HEK293 (cell line): Measurements from ENCODE around the gene ZHX3.
A peak's percentile ranks its signal among the peaks of the same experiment; 100 is the strongest.

Experiments used
- CTCF ChIA-PET: fragments of 350-600 bp; formaldehyde crosslinking; extraction: SDS; loops from one replicate; lab custom pipeline; 2021; ENCODE audit warnings: antibody characterized with exemption; lab: Yijun Ruan, JAX
- POLR2A ChIA-PET: fragments of 300-600 bp; formaldehyde crosslinking; extraction: SDS; loops from one replicate; lab custom pipeline; 2020; ENCODE audit warnings: antibody characterized with exemption, inconsistent platforms; lab: Yijun Ruan, JAX
- H3K27ac ChIP-seq: fragments of 200-500 bp; sonication (Bioruptor generic); 2 replicates; pipeline ENCODE4 v1.5.1; 2014; ENCODE audit warnings: low read depth, low read length, control low read depth, inconsistent platforms; ENCODE audit errors: extremely low read depth
- H3K36me3 ChIP-seq, 2 experiments: fragments of 200-500 bp in 1 of 2; sonication (Bioruptor generic) in 1 of 2; 1 replicate in 1 of 2; 2 replicates in 1 of 2; pipeline ENCODE4 v1.5.1; 2014 to 2017; ENCODE audit warnings: inconsistent platforms in 2 of 2, low read length in 2 of 2; ENCODE audit not compliant: control insufficient read depth in 2 of 2, insufficient read depth in 1 of 2
- H3K4me1 ChIP-seq: fragments of 200-500 bp; sonication (Bioruptor generic); 2 replicates; pipeline ENCODE4 v1.5.1; 2014; ENCODE audit warnings: mild to moderate bottlenecking, low read length, inconsistent platforms; ENCODE audit not compliant: control insufficient read depth, insufficient read depth
- H3K4me3 ChIP-seq: 2 replicates; pipeline ENCODE4 v1.5.1; 2011; ENCODE audit warnings: low read depth, mild to moderate bottlenecking, control low read depth, low read length, moderate library complexity
- H3K9me3 ChIP-seq: fragments of 200-500 bp; sonication (Bioruptor generic); 2 replicates; pipeline ENCODE4 v1.5.1; 2014; ENCODE audit warnings: low read depth, low read length, inconsistent platforms; ENCODE audit not compliant: control insufficient read depth, insufficient read depth
- EGR2 ChIP-seq: fragments of 450-650 bp; formaldehyde crosslinking; IDR thresholded peaks from 2 replicates; pipeline ENCODE4 v1.5.1; 2016; ENCODE audit warnings: low read depth, missing biosample characterization, missing genetic modification characterization
- PRDM2 ChIP-seq: fragments of 450-650 bp; formaldehyde crosslinking; IDR thresholded peaks from 2 replicates; pipeline ENCODE4 v1.5.1; 2016; ENCODE audit warnings: missing biosample characterization, missing genetic modification characterization, borderline replicate concordance
- SETDB1 ChIP-seq: IDR thresholded peaks from one replicate; pipeline ENCODE4 v1.6.1; 2017; ENCODE audit warnings: mild to moderate bottlenecking, low read length, moderate library complexity, mixed read lengths; ENCODE audit not compliant: insufficient read length
- TRIM28 ChIP-seq: IDR thresholded peaks from 2 replicates; pipeline ENCODE4 v1.6.1; 2011; ENCODE audit warnings: low read length, control low read depth, borderline replicate concordance
- ZFHX2 ChIP-seq: fragments of 450-650 bp; formaldehyde crosslinking; conservative IDR thresholded peaks from 2 replicates; pipeline ENCODE4 v1.5.1; 2016; ENCODE audit warnings: missing biosample characterization, missing genetic modification characterization
- ZFP69B ChIP-seq: fragments of 450-650 bp; formaldehyde crosslinking; IDR thresholded peaks from 2 replicates; pipeline ENCODE4 v1.5.1; 2016; ENCODE audit warnings: missing biosample characterization, missing genetic modification characterization
- ZNF148 ChIP-seq: fragments of 450-650 bp; formaldehyde crosslinking; IDR thresholded peaks from 2 replicates; pipeline ENCODE4 v1.5.0; 2017; ENCODE audit warnings: missing biosample characterization, missing genetic modification characterization, borderline replicate concordance
- ZNF214 ChIP-seq: fragments of 450-650 bp; formaldehyde crosslinking; IDR thresholded peaks from 2 replicates; pipeline ENCODE4 v1.5.1; 2017; ENCODE audit warnings: missing biosample characterization, mild to moderate bottlenecking, missing genetic modification characterization, borderline replicate concordance
- ZNF561 ChIP-seq: fragments of 450-650 bp; IDR thresholded peaks from 2 replicates; pipeline ENCODE4 v1.5.1; 2018; ENCODE audit warnings: missing biosample characterization, missing genetic modification characterization, borderline replicate concordance
- ZNF596 ChIP-seq: fragments of 450-650 bp; IDR thresholded peaks from 2 replicates; pipeline ENCODE4 v1.5.0; 2018; ENCODE audit warnings: missing biosample characterization, mild to moderate bottlenecking, missing genetic modification characterization, moderate library complexity
- ZNF747 ChIP-seq: fragments of 450-650 bp; formaldehyde crosslinking; IDR thresholded peaks from 2 replicates; pipeline ENCODE4 v1.5.1; 2016; ENCODE audit warnings: missing biosample characterization, missing genetic modification characterization
- ZNF776 ChIP-seq: fragments of 450-650 bp; formaldehyde crosslinking; IDR thresholded peaks from 2 replicates; pipeline ENCODE4 v1.5.0; 2017; ENCODE audit warnings: missing biosample characterization, missing genetic modification characterization, borderline replicate concordance

Gene ZHX3

GRCh38 chr20:41287327-41287726, 30.2 kb downstream of the ZHX3 start (continued):
- TF ChIP-seq PRDM2 (no peak), ZNF596 (tag by site-specific recombination) (no peak)

- TF ChIP-seq SETDB1: peak; percentile 81
- peak; percentile 35; the same call in 1 of the 2 replicates for TF ChIP-seq TRIM28
- TF ChIP-seq ZNF747: no peak
- Histone ChIP-seq H3K36me3 (no peaks in the 10 kb centered on the region; a peak in 1 of 3 replicates), H3K4me1 (no peaks in the 10 kb centered on the region), H3K27ac (no peak overlapping the region), H3K4me3 (no peak overlapping the region), H3K9me3 (no peaks in the 10 kb centered on the region)
- POLR2A ChIA-PET: no interaction called here
- CTCF ChIA-PET: no interaction called here
These were observed 31.2 kb downstream of the ZHX3 start for GRCh38 chr20:41286240-41286851.

- H3K9me3 ChIP-seq: no peaks in the 10 kb centered on the region
- ChIA-PET CTCF (interaction anchor here (0.6 kb wide), 1 partner anchor 135 kb away, joined by 3 read pairs; no protein-coding TSS in a partner anchor), POLR2A (no interaction called here)
- no peaks in the 10 kb centered on the region; the same call in 1 of the 2 replicates for H3K4me1 ChIP-seq
- H3K36me3 ChIP-seq: no peaks in the 10 kb centered on the region; a peak in 1 of 3 replicates
- no peak for TF ChIP-seq ZFP69B
- peak; percentile 85 for TF ChIP-seq EGR2 (tag by site-specific recombination)
- TF ChIP-seq ZFHX2 (tag by site-specific recombination): peak; percentile 72
- TF ChIP-seq ZNF776 (tag by site-specific recombination): no peak
- TF ChIP-seq ZNF561: no peak
- TF ChIP-seq ZNF214 (tag by site-specific recombination): no peak
- H3K4me3 ChIP-seq: no peak overlapping the region
- H3K27ac ChIP-seq: no peak overlapping the region
These were observed 37.8 kb downstream of the ZHX3 start for GRCh38 chr20:41279546-41280225.

GRCh38 chr20:41278936-41279335, 38.6 kb downstream of the ZHX3 start:
- ChIA-PET POLR2A (no interaction called here), CTCF (no interaction called here)
- Histone ChIP-seq H3K36me3 (no peaks in the 10 kb centered on the region; a peak in 1 of 3 replicates), H3K9me3 (no peaks in the 10 kb centered on the region), H3K4me1 (peaks cover 5% of the 10 kb centered on the region), H3K4me3 (no peak overlapping the region), H3K27ac (no peak overlapping the region)
- no peak for TF ChIP-seq ZNF148 (tag by site-specific recombination)
